HCT116 (cell line): Measurements from ENCODE around the gene SORT1. TPM values are rescaled to one million over a fixed set of nuclear protein-coding genes. Genes with fewer than 3 reads are reported as not detected.

Source experiments
- ATAC-seq: fragments of 200-7000 bp; cut with Tn5 transposase; 2 replicates; pipeline ENCODE4 v1.9.1; 2020; ENCODE audit warnings: mild to moderate bottlenecking, moderate library complexity
- BruUV-seq: library from RNA; stranded (reverse); fragments of 400-500 nt; replicated peaks from 2 replicates; lab custom pipeline; 2021; lab: Mats Ljungman, UMichigan
- CTCF ChIA-PET: fragments of 300-600 bp; sonication (Branson Sonifier 250); formaldehyde crosslinking; loops from one replicate; lab custom pipeline; 2021; ENCODE audit warnings: antibody characterized with exemption; lab: Charles Lee
- POLR2A ChIA-PET: fragments of 300-600, 350-600 bp; sonication (Branson Sonifier 250); formaldehyde crosslinking; loops from one replicate; lab custom pipeline; 2021; ENCODE audit warnings: antibody characterized with exemption; lab: Charles Lee
- RAD21 ChIA-PET, 2 experiments: fragments of 300-600 bp; sonication (Branson Sonifier 250); formaldehyde crosslinking; loops; one replicate each; lab custom pipeline; 2023; ENCODE audit warnings: low total read pairs in 2 of 2; ENCODE audit not compliant: uncharacterized antibody in 2 of 2, unreplicated experiment in 2 of 2, low non-redundant PET in 1 of 2; lab: Charles Lee
- DNase-seq: peaks from one replicate; pipeline ENCODE4 v3.0.0-alpha.2; 2010; ENCODE audit warnings: low read depth, low spot score
- H2AFZ ChIP-seq: fragments of 200-600 bp; shearing (Covaris generic), sonication (generic); 2 replicates; pipeline ENCODE4 v1.6.1; 2017; ENCODE audit warnings: low read depth, mixed run types, mixed read lengths, antibody characterized with exemption, low read length; ENCODE audit not compliant: poor library complexity, severe bottlenecking
- H3K27ac ChIP-seq: 2 replicates; pipeline ENCODE4 v1.5.1; 2012; ENCODE audit warnings: low read depth, low read length
- H3K27me3 ChIP-seq: fragments of 200-600 bp; sonication (generic); 2 replicates; pipeline ENCODE4 v1.6.1; 2016; ENCODE audit warnings: mixed run types, low read length, mixed read lengths; ENCODE audit not compliant: insufficient read depth
- H3K36me3 ChIP-seq, 2 experiments: fragments of 200-500 bp in 1 of 2; fragments of 200-600 bp in 1 of 2; sonication (Bioruptor generic) in 1 of 2; sonication (generic) in 1 of 2; 2 replicates each; pipeline versions ENCODE4 v1.5.1 to v1.6.1; 2014 to 2016; ENCODE audit warnings: low read length in 2 of 2, inconsistent platforms in 1 of 2, mixed read lengths in 1 of 2, mixed run types in 1 of 2; ENCODE audit not compliant: insufficient read depth in 2 of 2, control insufficient read depth in 1 of 2
- H3K4me1 ChIP-seq, 2 experiments: fragments of 200-600 bp in 1 of 2; sonication (generic) in 1 of 2; 2 replicates each; pipeline versions ENCODE4 v1.5.1 to v1.6.1; 2012 to 2017; ENCODE audit warnings: low read length in 2 of 2, inconsistent platforms in 1 of 2, mild to moderate bottlenecking in 1 of 2, mixed read lengths in 1 of 2, mixed run types in 1 of 2, moderate library complexity in 1 of 2; ENCODE audit not compliant: insufficient read depth in 2 of 2, control insufficient read depth in 1 of 2
- H3K4me2 ChIP-seq: fragments of 200-600 bp; sonication (generic); 2 replicates; pipeline ENCODE4 v1.6.1; 2017; ENCODE audit warnings: mixed run types, low read length, mixed read lengths
- H3K4me3 ChIP-seq, 2 experiments: fragments of 200-600 bp in 1 of 2; sonication (generic) in 1 of 2; replicated peaks in 1 of 2; 2 replicates each; pipeline ENCODE4 v1.5.1; 2011 to 2016; ENCODE audit warnings: low read length in 2 of 2, control low read depth in 1 of 2, low read depth in 1 of 2, mild to moderate bottlenecking in 1 of 2, mixed read lengths in 1 of 2, mixed run types in 1 of 2
- H3K79me2 ChIP-seq: fragments of 200-600 bp; sonication (generic); 2 replicates; pipeline ENCODE4 v1.6.1; 2017; ENCODE audit warnings: mild to moderate bottlenecking, mixed run types, low read length, moderate library complexity, mixed read lengths; ENCODE audit not compliant: insufficient read depth
- H3K9ac ChIP-seq: fragments of 200-600 bp; sonication (generic); 2 replicates; pipeline ENCODE4 v1.6.1; 2016; ENCODE audit warnings: low read length, mixed read lengths
- H3K9me2 ChIP-seq: fragments of 200-600 bp; sonication (generic), shearing (Covaris generic); 2 replicates; pipeline ENCODE4 v1.6.1; 2017; ENCODE audit warnings: mixed run types, mild to moderate bottlenecking, moderate library complexity; ENCODE audit not compliant: insufficient read depth
- H3K9me3 ChIP-seq, 2 experiments: fragments of 200-500 bp in 1 of 2; fragments of 200-600 bp in 1 of 2; sonication (Bioruptor generic) in 1 of 2; sonication (generic) in 1 of 2; 2 replicates each; pipeline ENCODE4 v1.6.1; 2014 to 2017; ENCODE audit warnings: low read length in 2 of 2, mixed read lengths in 2 of 2, inconsistent platforms in 1 of 2, low read depth in 1 of 2, mild to moderate bottlenecking in 1 of 2, mixed run types in 1 of 2, moderate library complexity in 1 of 2; ENCODE audit not compliant: control insufficient read depth in 1 of 2, insufficient read depth in 1 of 2
- H4K20me1 ChIP-seq: fragments of 200-600 bp; sonication (generic), shearing (Covaris generic); 2 replicates; pipeline ENCODE4 v1.6.1; 2017; ENCODE audit warnings: mixed run types, mild to moderate bottlenecking, moderate library complexity; ENCODE audit not compliant: insufficient read depth
- CBX3 ChIP-seq: IDR thresholded peaks from 2 replicates; pipeline ENCODE4 v1.6.1; 2012; ENCODE audit warnings: low read depth
- CEBPB ChIP-seq: IDR thresholded peaks from 2 replicates; pipeline ENCODE4 v1.6.1; 2012; ENCODE audit warnings: low read depth
- EGR1 ChIP-seq: IDR thresholded peaks from 2 replicates; pipeline ENCODE4 v1.6.1; 2012; ENCODE audit warnings: low read depth
- ELF1 ChIP-seq: IDR thresholded peaks from 2 replicates; pipeline ENCODE4 v1.6.1; 2012; ENCODE audit warnings: low read depth, borderline replicate concordance
- EZH2phosphoT487 ChIP-seq: fragments of 200-600 bp; IDR thresholded peaks from 2 replicates; pipeline ENCODE4 v1.6.1; 2018; ENCODE audit warnings: antibody characterized with exemption, borderline replicate concordance
- FOSL1 ChIP-seq: IDR thresholded peaks from 2 replicates; pipeline ENCODE4 v1.6.1; 2012; ENCODE audit warnings: low read depth
- POLR2A ChIP-seq: IDR thresholded peaks from 2 replicates; pipeline ENCODE4 v1.7.0; 2011; ENCODE audit warnings: borderline replicate concordance; ENCODE audit not compliant: insufficient read depth, insufficient read length; ENCODE audit errors: extremely low read depth
- RAD21 ChIP-seq: IDR thresholded peaks from 2 replicates; pipeline ENCODE4 v1.6.1; 2012; ENCODE audit warnings: low read depth, mild to moderate bottlenecking
- SIN3A ChIP-seq: IDR thresholded peaks from 2 replicates; pipeline ENCODE4 v1.6.1; 2012; ENCODE audit warnings: low read depth
- ZNF274 ChIP-seq: fragments of 200-500 bp; sonication (Bioruptor generic); IDR thresholded peaks from 2 replicates; pipeline ENCODE4 v1.6.1; 2014; ENCODE audit warnings: mild to moderate bottlenecking, low read depth, low read length, inconsistent platforms
- intact Hi-C: fragments of 100-400 bp; cut with micrococcal nuclease; formaldehyde crosslinking; loops from 2 replicates; pipeline ENCODE4 v1.10.0; 2022
- total RNA-seq: library from RNA; stranded (reverse); gene quantifications from one replicate; pipeline ENCODE4 v1.2.1, GENCODE V29; 2021; ENCODE audit not compliant: unreplicated experiment
- TF ChIP-seq, protein P1 (sequence below): IDR thresholded peaks from 2 replicates; pipeline ENCODE4 v1.6.1; 2012
- TF ChIP-seq, protein P2 (sequence below): IDR thresholded peaks from 2 replicates; pipeline ENCODE4 v1.6.1; 2012
- TF ChIP-seq, protein P3 (sequence below), 3 experiments: fragments of 200-600 bp in 1 of 3; sonication (generic) in 1 of 3; IDR thresholded peaks in 2 of 3; conservative IDR thresholded peaks in 1 of 3; 2 replicates each; pipeline ENCODE4 v1.5.1; 2012 to 2017; ENCODE audit warnings: low read depth in 2 of 3, low read length in 2 of 3, antibody characterized with exemption in 1 of 3, borderline replicate concordance in 1 of 3, control low read depth in 1 of 3, mild to moderate bottlenecking in 1 of 3, mixed read lengths in 1 of 3, mixed run types in 1 of 3, moderate library complexity in 1 of 3; ENCODE audit not compliant: insufficient read depth in 1 of 3
- TF ChIP-seq, protein P4 (sequence below): IDR thresholded peaks from 2 replicates; pipeline ENCODE4 v1.6.1; 2011; ENCODE audit warnings: mild to moderate bottlenecking, low read length, moderate library complexity; ENCODE audit not compliant: insufficient replicate concordance; ENCODE audit errors: extremely low read depth

The SORT1 gene
- total RNA-seq, 1 experiment from 2014 or later = 20.2 TPM

DNA sequence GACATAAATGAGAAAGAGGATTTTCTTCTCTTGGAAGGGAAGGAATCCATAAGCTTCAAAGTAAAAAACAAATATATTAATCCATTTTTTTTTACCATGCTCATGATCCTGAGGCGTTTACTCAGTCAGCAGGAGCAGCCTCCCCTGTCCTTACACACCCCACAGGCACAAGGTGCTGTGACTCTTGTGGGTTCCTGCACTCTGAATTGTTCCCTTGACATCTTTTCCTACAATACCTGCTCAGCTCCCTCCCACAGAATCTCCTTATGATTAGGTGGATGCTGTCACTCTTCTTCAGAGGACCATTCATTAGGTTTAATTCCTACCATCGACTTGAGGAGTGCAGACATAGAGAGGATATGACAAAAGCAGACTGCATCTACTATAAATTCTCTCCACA lies 104.7 kb downstream of the SORT1 start:
- no peak overlapping the region for H3K4me3 ChIP-seq
- DNase-seq (no peak), ATAC-seq (no peak)
- H3K27me3 ChIP-seq = peaks cover 4% of the 10 kb centered on the region; the same call in 1 of the 2 replicates
- H4K20me1 ChIP-seq = no peaks in the 10 kb centered on the region
- no peaks in the 10 kb centered on the region for H3K9me2 ChIP-seq
- ChIA-PET CTCF (interaction anchor here (1.0 kb wide), 1 partner anchor 14 kb away, joined by 3 read pairs; the partner anchor contains the start of gene MYBPHL), POLR2A (no interaction called here), RAD21 (no interaction called here)
- H3K79me2 ChIP-seq = no peaks in the 10 kb centered on the region
- no peak overlapping the region for H3K27ac ChIP-seq
- no peak overlapping the region for H3K9ac ChIP-seq
- H3K36me3 ChIP-seq = no peaks in the 10 kb centered on the region
- peaks cover 0 to 5% of the 10 kb centered on the region in 2 experiments; a peak in 1 of 4 replicates for H3K4me1 ChIP-seq
- no TSS peak for BruUV-seq
- no peaks in the 10 kb centered on the region for H3K9me3 ChIP-seq
- H2AFZ ChIP-seq = no peak overlapping the region
- TF ChIP-seq ELF1 (no peak), CEBPB (no peak)
- TF ChIP-seq, protein P1, sequence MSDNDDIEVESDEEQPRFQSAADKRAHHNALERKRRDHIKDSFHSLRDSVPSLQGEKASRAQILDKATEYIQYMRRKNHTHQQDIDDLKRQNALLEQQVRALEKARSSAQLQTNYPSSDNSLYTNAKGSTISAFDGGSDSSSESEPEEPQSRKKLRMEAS = no peak
- no peak overlapping the region for H3K4me2 ChIP-seq
- intact Hi-C loops = no loop called here

DNA sequence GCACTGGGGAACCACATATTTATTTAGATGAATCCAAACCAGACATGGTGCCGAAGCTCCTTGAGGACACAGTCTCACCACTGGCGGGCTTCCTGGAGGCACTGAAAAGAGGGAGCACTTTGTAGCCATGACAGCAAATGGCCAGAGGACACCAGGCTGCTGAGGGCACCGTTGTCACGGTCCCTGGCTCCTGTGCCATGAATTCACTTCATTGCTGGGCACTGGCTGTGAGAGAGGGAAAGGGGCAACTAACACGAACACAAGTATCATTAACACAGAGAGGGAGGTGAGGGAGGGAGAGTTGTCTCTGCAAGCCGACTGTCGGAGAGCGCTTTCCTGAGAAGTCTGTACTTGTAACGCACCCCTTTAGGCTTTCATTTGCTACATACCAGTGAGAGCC lies 105.4 kb downstream of the SORT1 start:
- ATAC-seq (no peak), DNase-seq (no peak)
- Histone ChIP-seq H3K79me2 (no peaks in the 10 kb centered on the region), H3K4me3 (no peak overlapping the region), H3K9me3 (no peaks in the 10 kb centered on the region), H3K4me2 (no peak overlapping the region), H3K27ac (no peak overlapping the region), H4K20me1 (no peaks in the 10 kb centered on the region), H3K27me3 (peaks cover 4% of the 10 kb centered on the region; the same call in 1 of the 2 replicates), H3K4me1 (peaks cover 0 to 5% of the 10 kb centered on the region in 2 experiments; a peak in 1 of 4 replicates), H3K9ac (no peak overlapping the region), H3K9me2 (no peaks in the 10 kb centered on the region), H3K36me3 (no peaks in the 10 kb centered on the region), H2AFZ (no peak overlapping the region)
- CTCF ChIA-PET = interaction anchor here (1.0 kb wide), 1 partner anchor 15 kb away, joined by 3 read pairs; the partner anchor contains the start of gene MYBPHL
- intact Hi-C loops = no loop called here
- POLR2A ChIA-PET = no interaction called here
- no peak for TF ChIP-seq EZH2phosphoT487
- TF ChIP-seq RAD21 = no peak
- TF ChIP-seq, protein P1 = no peak
- no peak for TF ChIP-seq EGR1
- TF ChIP-seq ZNF274 = no peak
- no peak for TF ChIP-seq POLR2A
- TF ChIP-seq, protein P2, sequence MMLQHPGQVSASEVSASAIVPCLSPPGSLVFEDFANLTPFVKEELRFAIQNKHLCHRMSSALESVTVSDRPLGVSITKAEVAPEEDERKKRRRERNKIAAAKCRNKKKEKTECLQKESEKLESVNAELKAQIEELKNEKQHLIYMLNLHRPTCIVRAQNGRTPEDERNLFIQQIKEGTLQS = no peak
- TF ChIP-seq, protein P3, sequence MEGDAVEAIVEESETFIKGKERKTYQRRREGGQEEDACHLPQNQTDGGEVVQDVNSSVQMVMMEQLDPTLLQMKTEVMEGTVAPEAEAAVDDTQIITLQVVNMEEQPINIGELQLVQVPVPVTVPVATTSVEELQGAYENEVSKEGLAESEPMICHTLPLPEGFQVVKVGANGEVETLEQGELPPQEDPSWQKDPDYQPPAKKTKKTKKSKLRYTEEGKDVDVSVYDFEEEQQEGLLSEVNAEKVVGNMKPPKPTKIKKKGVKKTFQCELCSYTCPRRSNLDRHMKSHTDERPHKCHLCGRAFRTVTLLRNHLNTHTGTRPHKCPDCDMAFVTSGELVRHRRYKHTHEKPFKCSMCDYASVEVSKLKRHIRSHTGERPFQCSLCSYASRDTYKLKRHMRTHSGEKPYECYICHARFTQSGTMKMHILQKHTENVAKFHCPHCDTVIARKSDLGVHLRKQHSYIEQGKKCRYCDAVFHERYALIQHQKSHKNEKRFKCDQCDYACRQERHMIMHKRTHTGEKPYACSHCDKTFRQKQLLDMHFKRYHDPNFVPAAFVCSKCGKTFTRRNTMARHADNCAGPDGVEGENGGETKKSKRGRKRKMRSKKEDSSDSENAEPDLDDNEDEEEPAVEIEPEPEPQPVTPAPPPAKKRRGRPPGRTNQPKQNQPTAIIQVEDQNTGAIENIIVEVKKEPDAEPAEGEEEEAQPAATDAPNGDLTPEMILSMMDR (IDR thresholded peaks at IDR 0.05 in 2 of 3, conservative IDR thresholded peaks at IDR 0.05 in 1 of 3; ENCODE audit: borderline replicate concordance in 1 of 3, insufficient read depth in 1 of 3, low read depth in 2 of 3, low read length in 2 of 3) = no peak
- TF ChIP-seq ELF1 = no peak
- TF ChIP-seq SIN3A = no peak
- TF ChIP-seq CBX3 = no peak
- TF ChIP-seq, protein P4, sequence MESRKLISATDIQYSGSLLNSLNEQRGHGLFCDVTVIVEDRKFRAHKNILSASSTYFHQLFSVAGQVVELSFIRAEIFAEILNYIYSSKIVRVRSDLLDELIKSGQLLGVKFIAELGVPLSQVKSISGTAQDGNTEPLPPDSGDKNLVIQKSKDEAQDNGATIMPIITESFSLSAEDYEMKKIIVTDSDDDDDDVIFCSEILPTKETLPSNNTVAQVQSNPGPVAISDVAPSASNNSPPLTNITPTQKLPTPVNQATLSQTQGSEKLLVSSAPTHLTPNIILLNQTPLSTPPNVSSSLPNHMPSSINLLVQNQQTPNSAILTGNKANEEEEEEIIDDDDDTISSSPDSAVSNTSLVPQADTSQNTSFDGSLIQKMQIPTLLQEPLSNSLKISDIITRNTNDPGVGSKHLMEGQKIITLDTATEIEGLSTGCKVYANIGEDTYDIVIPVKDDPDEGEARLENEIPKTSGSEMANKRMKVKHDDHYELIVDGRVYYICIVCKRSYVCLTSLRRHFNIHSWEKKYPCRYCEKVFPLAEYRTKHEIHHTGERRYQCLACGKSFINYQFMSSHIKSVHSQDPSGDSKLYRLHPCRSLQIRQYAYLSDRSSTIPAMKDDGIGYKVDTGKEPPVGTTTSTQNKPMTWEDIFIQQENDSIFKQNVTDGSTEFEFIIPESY = no peak
- no peak for TF ChIP-seq FOSL1
- RAD21 ChIA-PET = no interaction called here
- no TSS peak for BruUV-seq
